ENCODE results near the gene QSOX2. TPM values are rescaled to one million over a fixed set of nuclear protein-coding genes. Genes with fewer than 3 reads are reported as not detected.

QSOX2 gene
- total RNA-seq, 6 experiments from 2014 or later, result 2.9 to 8.7 (median 6.4) TPM

- intact Hi-C loops (cut with DNase I), result no loop called here
- Histone ChIP-seq H3K36me3 (no peaks in the 10 kb centered on the region), H3K27ac (no peak overlapping the region), H3K4me3 (no peak overlapping the region), H3K4me1 (no peaks in the 10 kb centered on the region), H3K9me3 (no peaks in the 10 kb centered on the region), H3K27me3 (peaks cover 0 to 11% of the 10 kb centered on the region in 2 donors)
- 91% methylated on average over 9 of the region's 18 CpGs for WGBS (ENCODE audit: insufficient coverage, low coverage, low lambda C conversion rate, missing lambda C conversion rate)
- no peak for DNase-seq
- ATAC-seq, result no peak
- no peak for TF ChIP-seq POLR2A (IDR thresholded peaks at IDR 0.05)
- TF ChIP-seq CTCF (IDR thresholded peaks at IDR 0.05), result no peak
These were observed 58.4 kb downstream of the QSOX2 start for GRCh38 chr9:136187197-136187596.

- no peak for ATAC-seq
- Histone ChIP-seq H3K9me3 (no peaks in the 10 kb centered on the region), H3K4me3 (no peak overlapping the region), H3K36me3 (no peaks in the 10 kb centered on the region), H3K27ac (no peak overlapping the region), H3K27me3 (peaks cover 0 to 3% of the 10 kb centered on the region in 2 donors), H3K4me1 (no peaks in the 10 kb centered on the region)
- DNase-seq, result no peak
- intact Hi-C loops (cut with DNase I), result no loop called here
- 57% methylated on average over 12 of the region's 14 CpGs for WGBS (ENCODE audit: insufficient coverage, low coverage, low lambda C conversion rate, missing lambda C conversion rate)
- TF ChIP-seq CTCF (IDR thresholded peaks at IDR 0.05) (no peak), POLR2A (IDR thresholded peaks at IDR 0.05) (no peak)
These were observed 59.2 kb downstream of the QSOX2 start for GRCh38 chr9:136186386-136186785.

DNA sequence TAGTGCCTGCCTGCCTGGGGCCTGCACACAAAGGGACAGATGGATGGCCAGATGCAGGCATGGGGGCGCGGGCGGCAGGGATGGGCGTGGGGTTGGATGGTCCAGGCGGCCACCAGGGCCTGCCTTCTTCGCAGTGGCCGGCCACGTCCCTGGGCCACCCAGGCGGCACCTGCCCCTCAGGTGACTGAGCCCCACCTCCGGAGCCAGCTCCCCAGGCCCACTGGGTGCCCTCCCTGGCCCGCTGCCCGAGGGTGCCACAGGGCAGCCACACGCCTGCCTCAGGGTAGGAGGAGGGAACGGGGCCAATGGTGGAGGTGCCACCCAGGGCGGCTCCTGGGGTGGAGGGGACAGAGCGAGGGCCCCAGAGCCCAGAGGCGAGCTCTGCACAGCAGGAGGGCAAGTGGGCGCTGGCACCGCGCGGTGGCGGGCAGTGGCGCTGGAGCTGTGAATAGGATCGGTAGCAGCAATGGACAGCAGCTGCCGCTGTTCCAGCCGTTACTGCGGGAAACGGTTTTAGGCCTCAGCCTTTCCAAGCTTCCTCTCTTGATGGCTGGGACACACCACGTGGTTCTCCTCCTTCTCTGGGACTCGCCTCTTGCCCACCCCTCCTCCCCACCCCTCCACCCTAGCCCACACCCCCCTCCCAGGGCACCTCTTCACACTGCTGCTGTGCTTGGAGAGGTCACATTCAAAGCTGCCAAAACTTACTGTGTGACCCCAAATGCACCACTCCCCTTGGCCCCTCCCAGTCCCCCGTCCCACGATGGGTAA lies 59.8 kb downstream of the QSOX2 start:
- H3K27me3 ChIP-seq, result no peaks in the 10 kb centered on the region
- ATAC-seq (peak in 1 of 4 donors; percentile 13), DNase-seq (no peak)
- 44% methylated on average over 3 of the region's 32 CpGs for WGBS (ENCODE audit: insufficient coverage, low coverage, low lambda C conversion rate, missing lambda C conversion rate)
- H3K4me1 ChIP-seq, result no peaks in the 10 kb centered on the region
- TF ChIP-seq POLR2A (IDR thresholded peaks at IDR 0.05) (no peak), CTCF (IDR thresholded peaks at IDR 0.05) (no peak)
- H3K36me3 ChIP-seq, result no peaks in the 10 kb centered on the region
- no peak overlapping the region for H3K4me3 ChIP-seq
- intact Hi-C loops (cut with DNase I), result no loop called here
- no peaks in the 10 kb centered on the region for H3K9me3 ChIP-seq
- no peak overlapping the region for H3K27ac ChIP-seq

GRCh38 chr9:136185066-136185465 lies 60.5 kb downstream of the QSOX2 start:
- ATAC-seq (no peak), DNase-seq (no peak)
- WGBS (ENCODE audit: insufficient coverage, low coverage, low lambda C conversion rate, missing lambda C conversion rate), result 50% methylated on average over 2 of the region's 19 CpGs
- no peaks in the 10 kb centered on the region for H3K9me3 ChIP-seq
- H3K4me1 ChIP-seq, result no peaks in the 10 kb centered on the region
- no peaks in the 10 kb centered on the region for H3K36me3 ChIP-seq
- intact Hi-C loops (cut with DNase I), result no loop called here
- H3K27ac ChIP-seq, result no peak overlapping the region
- no peak for TF ChIP-seq CTCF (IDR thresholded peaks at IDR 0.05)
- TF ChIP-seq POLR2A (IDR thresholded peaks at IDR 0.05), result no peak
- no peak overlapping the region for H3K4me3 ChIP-seq
- H3K27me3 ChIP-seq, result no peaks in the 10 kb centered on the region

All from right lobe of liver (tissue), 6 donors.